ENCODE measurements around the gene GSTK1. TPM values are rescaled to one million over a fixed set of nuclear protein-coding genes. Genes with fewer than 3 reads are reported as not detected.
"Not testable (repeated sequence)": the region's sequence is repeated elsewhere in the genome, so short reads cannot be mapped to it uniquely, and the experiment has no call there.

The GSTK1 gene
- 329 TPM for polyA plus RNA-seq

DNA sequence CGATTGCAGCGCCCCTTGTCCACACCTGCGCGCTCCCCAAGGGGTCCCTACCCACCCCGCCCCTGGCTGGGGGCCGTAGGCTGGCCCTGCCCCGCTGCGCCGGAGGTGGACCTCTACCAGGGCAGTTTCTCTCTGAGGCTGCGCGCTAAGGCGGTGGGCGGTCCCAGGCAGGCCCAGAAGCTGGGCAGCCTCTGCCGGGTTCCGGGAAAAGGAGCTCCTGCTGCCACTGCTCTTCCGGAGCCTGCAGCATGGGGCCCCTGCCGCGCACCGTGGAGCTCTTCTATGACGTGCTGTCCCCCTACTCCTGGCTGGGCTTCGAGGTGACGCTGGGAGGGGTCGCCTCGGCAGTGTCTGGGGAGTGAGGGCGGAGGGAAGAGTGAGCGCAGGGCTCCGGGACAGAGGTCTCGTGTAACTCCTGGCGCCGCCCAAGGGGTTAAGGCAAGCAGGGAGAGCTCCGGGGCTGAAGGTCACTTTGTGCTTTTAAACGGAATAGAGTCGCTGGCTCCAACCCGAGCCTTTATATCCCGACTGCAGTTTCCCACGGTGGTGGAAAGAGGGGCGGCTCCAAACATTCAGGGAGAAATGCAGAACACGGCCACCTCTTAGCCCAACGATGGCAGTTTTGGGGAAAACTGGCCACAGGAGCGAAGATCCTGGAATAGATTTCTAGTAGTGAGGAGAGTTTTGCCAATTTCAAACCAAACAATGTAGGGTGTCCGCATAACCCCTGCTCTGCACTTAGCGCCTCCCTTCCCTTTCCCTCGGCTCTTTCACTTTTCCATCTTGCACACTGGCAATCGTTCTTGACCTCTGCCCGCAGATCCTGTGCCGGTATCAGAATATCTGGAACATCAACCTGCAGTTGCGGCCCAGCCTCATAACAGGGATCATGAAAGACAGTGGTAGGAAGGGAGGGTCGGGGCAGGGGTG lies at the start of gene GSTK1:
Gene GSTK1, plus strand, starts transcription at position 176 of the 930 bp plus-strand sequence. Its CDS starts 73 bp downstream, at position 249.
- Mint-ChIP-seq H3K4me3 (peak within 1 kb of the TSS; percentile 91 to 97 (median 95)), H3K27me3 (no peaks in the 10 kb centered on the region), H3K9me3 (no peaks in the 10 kb centered on the region), H3K36me3 (no peaks in the 10 kb centered on the region), H3K27ac (peak within 1 kb of the TSS; percentile 76 to 98 (median 93)), H3K4me1 (peaks cover 42 to 46% (median 43%) of the 10 kb centered on the region in 3 donors)

GRCh38 chr7:143213478-143213877 lies 49.8 kb upstream of the GSTK1 start:
- not testable (repeated sequence) for H3K36me3 Mint-ChIP-seq, H3K27me3 Mint-ChIP-seq, H3K9me3 Mint-ChIP-seq, H3K27ac Mint-ChIP-seq, H3K4me1 Mint-ChIP-seq
- peak overlapping the region in 1 of 4 donors; percentile 31 for H3K4me3 Mint-ChIP-seq

- no peak overlapping the region for H3K4me3 Mint-ChIP-seq
- H3K9me3 Mint-ChIP-seq, result peaks cover 0 to 7% (median 2%) of the 10 kb centered on the region in 3 donors
- peaks cover 5% of the 10 kb centered on the region for H3K27me3 Mint-ChIP-seq
- H3K36me3 Mint-ChIP-seq, result no peaks in the 10 kb centered on the region
- H3K27ac Mint-ChIP-seq, result no peak overlapping the region
- H3K4me1 Mint-ChIP-seq, result peaks cover 0 to 10% (median 1%) of the 10 kb centered on the region in 3 donors
Measured at GRCh38 chr7:143214789-143215679, 48.2 kb upstream of the GSTK1 start.

GRCh38 chr7:143216151-143216550 lies 47.1 kb upstream of the GSTK1 start:
- Mint-ChIP-seq H3K27me3 (peaks cover 5% of the 10 kb centered on the region), H3K27ac (no peak overlapping the region), H3K36me3 (no peaks in the 10 kb centered on the region), H3K4me3 (no peak overlapping the region), H3K4me1 (peaks cover 0 to 10% (median 1%) of the 10 kb centered on the region in 3 donors), H3K9me3 (peaks cover 0 to 7% (median 2%) of the 10 kb centered on the region in 3 donors)

- H3K27me3 Mint-ChIP-seq, result peaks cover 5% of the 10 kb centered on the region
- peaks cover 0 to 10% (median 1%) of the 10 kb centered on the region in 3 donors for H3K4me1 Mint-ChIP-seq
- no peaks in the 10 kb centered on the region for H3K36me3 Mint-ChIP-seq
- peaks cover 0 to 4% (median 2%) of the 10 kb centered on the region in 3 donors for H3K9me3 Mint-ChIP-seq
- H3K4me3 Mint-ChIP-seq, result no peak overlapping the region
- H3K27ac Mint-ChIP-seq, result no peak overlapping the region
Measured at GRCh38 chr7:143216686-143217085, 46.6 kb upstream of the GSTK1 start.

GRCh38 chr7:143217806-143218205 lies 45.4 kb upstream of the GSTK1 start:
- H3K4me1 Mint-ChIP-seq, result peaks cover 0 to 10% (median 1%) of the 10 kb centered on the region in 3 donors
- H3K36me3 Mint-ChIP-seq, result no peaks in the 10 kb centered on the region
- H3K9me3 Mint-ChIP-seq, result no peaks in the 10 kb centered on the region
- H3K27ac Mint-ChIP-seq, result no peak overlapping the region
- H3K27me3 Mint-ChIP-seq, result peaks cover 8% of the 10 kb centered on the region
- no peak overlapping the region for H3K4me3 Mint-ChIP-seq

- Mint-ChIP-seq H3K27me3 (peaks cover 10% of the 10 kb centered on the region), H3K9me3 (no peaks in the 10 kb centered on the region)
Measured at GRCh38 chr7:143221286-143221685, 42.0 kb upstream of the GSTK1 start.

GRCh38 chr7:143221737-143222136 lies 41.5 kb upstream of the GSTK1 start, which contains the start of gene TAS2R40:
Gene TAS2R40, plus strand, starts transcription at chr7:143222037. Its CDS starts 42 bp downstream, at chr7:143222079.
- Mint-ChIP-seq H3K27me3 (peaks cover 10% of the 10 kb centered on the region), H3K4me3 (no peak within 1 kb of the TSS), H3K36me3 (no peaks in the 10 kb centered on the region), H3K9me3 (no peaks in the 10 kb centered on the region), H3K27ac (peak within 1 kb of the TSS in 1 of 3 donors; percentile 68), H3K4me1 (no peaks in the 10 kb centered on the region)

More at GRCh38 chr7:143221286-143221685, 42.0 kb upstream of the GSTK1 start:
- H3K27ac Mint-ChIP-seq, result no peak overlapping the region
- H3K36me3 Mint-ChIP-seq, result no peaks in the 10 kb centered on the region
- H3K4me1 Mint-ChIP-seq, result no peaks in the 10 kb centered on the region
- no peak overlapping the region for H3K4me3 Mint-ChIP-seq

DNA sequence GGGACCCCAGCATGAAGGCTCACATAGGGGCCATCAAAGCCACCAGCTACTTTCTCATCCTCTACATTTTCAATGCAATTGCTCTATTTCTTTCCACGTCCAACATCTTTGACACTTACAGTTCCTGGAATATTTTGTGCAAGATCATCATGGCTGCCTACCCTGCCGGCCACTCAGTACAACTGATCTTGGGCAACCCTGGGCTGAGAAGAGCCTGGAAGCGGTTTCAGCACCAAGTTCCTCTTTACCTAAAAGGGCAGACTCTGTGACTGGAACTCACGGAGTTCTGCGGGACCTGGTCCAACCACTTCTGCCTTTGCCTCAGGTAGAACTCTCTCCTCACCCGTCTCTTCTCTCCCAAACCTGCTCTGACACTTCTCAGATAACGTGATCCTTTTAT lies 40.5 kb upstream of the GSTK1 start:
- no peak overlapping the region for H3K4me3 Mint-ChIP-seq
- H3K27ac Mint-ChIP-seq, result peak overlapping the region in 1 of 3 donors; percentile 68
- H3K27me3 Mint-ChIP-seq, result peaks cover 11% of the 10 kb centered on the region
- no peaks in the 10 kb centered on the region for H3K9me3 Mint-ChIP-seq
- no peaks in the 10 kb centered on the region for H3K36me3 Mint-ChIP-seq
- H3K4me1 Mint-ChIP-seq, result no peaks in the 10 kb centered on the region

- Mint-ChIP-seq H3K9me3 (no peaks in the 10 kb centered on the region), H3K27ac (no peak overlapping the region), H3K27me3 (peaks cover 9% of the 10 kb centered on the region), H3K36me3 (no peaks in the 10 kb centered on the region), H3K4me1 (no peaks in the 10 kb centered on the region), H3K4me3 (no peak overlapping the region)
Measured at GRCh38 chr7:143223784-143224183, 39.5 kb upstream of the GSTK1 start.

DNA sequence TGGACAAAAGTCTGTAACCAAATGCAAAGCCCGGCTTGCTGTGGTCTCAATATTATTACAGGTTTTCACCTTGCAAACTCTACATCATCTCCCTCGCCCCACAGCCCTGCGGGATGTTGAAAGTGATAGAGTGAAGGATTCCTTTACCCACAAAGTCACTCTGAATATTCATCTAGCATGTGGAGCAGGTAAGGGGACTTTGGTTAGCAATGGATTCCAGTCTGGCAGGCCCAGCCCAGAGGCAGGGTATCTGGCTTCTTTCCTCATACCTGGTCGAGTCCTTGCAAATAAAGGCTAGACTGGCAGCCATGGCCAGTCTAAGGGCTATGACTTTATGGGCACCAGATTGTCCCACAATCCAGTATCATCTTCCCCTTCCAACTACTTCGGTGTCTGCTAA lies 38.2 kb upstream of the GSTK1 start:
- Mint-ChIP-seq H3K4me3 (no peak overlapping the region), H3K9me3 (no peaks in the 10 kb centered on the region), H3K4me1 (no peaks in the 10 kb centered on the region), H3K36me3 (no peaks in the 10 kb centered on the region), H3K27ac (no peak overlapping the region), H3K27me3 (peaks cover 7% of the 10 kb centered on the region)

DNA sequence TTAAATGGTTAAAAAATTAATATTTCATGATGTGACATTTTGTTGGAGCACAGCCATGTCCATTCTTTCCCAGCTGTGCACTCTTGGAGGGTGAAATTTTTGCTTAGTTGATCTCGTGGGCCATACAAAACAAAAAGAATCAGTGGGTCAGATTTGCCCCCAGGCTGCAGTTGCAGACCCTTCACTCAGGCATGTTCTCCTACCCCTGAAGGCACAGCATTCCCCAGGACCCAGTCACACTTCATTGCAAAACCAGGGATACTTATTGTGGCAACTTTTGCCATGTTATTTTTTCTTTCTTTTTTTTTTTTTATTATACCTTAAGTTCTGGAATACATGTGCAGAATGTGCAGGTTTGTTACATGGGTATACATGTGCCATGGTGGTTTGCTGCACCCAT lies 35.4 kb upstream of the GSTK1 start:
- H3K27ac Mint-ChIP-seq, result no peak overlapping the region
- no peak overlapping the region for H3K4me3 Mint-ChIP-seq
- no peaks in the 10 kb centered on the region for H3K4me1 Mint-ChIP-seq
- peaks cover 4% of the 10 kb centered on the region for H3K27me3 Mint-ChIP-seq
- H3K36me3 Mint-ChIP-seq, result no peaks in the 10 kb centered on the region
- H3K9me3 Mint-ChIP-seq, result no peaks in the 10 kb centered on the region

DNA sequence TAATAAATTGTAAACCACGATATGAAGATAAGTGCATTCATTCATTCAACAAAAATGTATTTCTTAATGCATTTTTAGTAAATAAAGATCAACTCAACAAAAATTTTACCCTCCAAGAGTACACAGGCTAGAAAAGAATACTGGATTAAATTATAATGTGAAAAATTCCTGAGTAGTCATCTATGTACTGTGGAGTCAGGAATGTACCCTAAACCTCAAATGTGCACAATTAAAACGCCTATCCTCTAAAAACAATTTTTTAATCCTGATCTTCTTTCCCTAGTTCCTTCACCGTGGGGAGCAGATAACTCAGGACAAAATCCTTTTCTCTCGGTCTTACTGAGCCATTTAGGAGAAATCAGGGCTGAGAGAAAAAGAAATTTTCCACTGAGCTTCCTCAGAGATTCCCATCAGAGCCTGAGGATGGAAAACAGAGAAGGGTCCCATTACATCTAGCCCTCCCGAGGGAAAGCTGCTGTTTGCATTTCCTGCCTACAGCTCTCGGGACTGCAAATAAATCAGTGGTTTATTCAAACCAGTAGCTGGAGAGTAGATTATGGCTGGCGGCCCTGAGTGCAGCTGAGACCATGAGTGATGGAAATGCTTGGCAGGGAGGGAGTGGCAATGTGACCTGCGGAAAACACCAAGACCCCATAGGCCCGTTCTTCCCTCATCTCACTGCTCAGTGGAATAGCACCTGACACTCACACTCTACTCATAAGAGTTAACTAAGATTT lies 34.0 kb upstream of the GSTK1 start:
- Mint-ChIP-seq H3K4me3 (no peak overlapping the region), H3K9me3 (no peaks in the 10 kb centered on the region), H3K27ac (no peak overlapping the region), H3K27me3 (peaks cover 4% of the 10 kb centered on the region), H3K4me1 (no peaks in the 10 kb centered on the region), H3K36me3 (no peaks in the 10 kb centered on the region)

GRCh38 chr7:143230602-143231457 lies 32.4 kb upstream of the GSTK1 start:
- Mint-ChIP-seq H3K27ac (no peak overlapping the region), H3K36me3 (no peaks in the 10 kb centered on the region), H3K4me3 (no peak overlapping the region), H3K4me1 (no peaks in the 10 kb centered on the region), H3K9me3 (peaks cover under 1 to 7% (median 3%) of the 10 kb centered on the region in 3 donors), H3K27me3 (peaks cover 7% of the 10 kb centered on the region)
